H9 (cell line): Measurements from ENCODE around the gene FAM180B. TPM values are rescaled to one million over a fixed set of nuclear protein-coding genes. Genes with fewer than 3 reads are reported as not detected.

Experiments used
- DNase-seq: peaks from one replicate; pipeline ENCODE4 v3.0.0-alpha.2; 2017
- H2AFZ ChIP-seq: one replicate; pipeline ENCODE4 v1.6.1; 2013; ENCODE audit warnings: mild to moderate bottlenecking, low read length, control low read depth, moderate library complexity
- H2AK5ac ChIP-seq: 2 replicates; pipeline ENCODE4 v1.6.1; 2013; ENCODE audit warnings: low read length, control low read depth, mixed read lengths; ENCODE audit not compliant: insufficient read length
- H2BK120ac ChIP-seq: one replicate; pipeline ENCODE4 v1.6.1; 2013; ENCODE audit warnings: low read depth, mild to moderate bottlenecking, low read length, control low read depth, inconsistent platforms; ENCODE audit not compliant: poor library complexity, severe bottlenecking
- H2BK12ac ChIP-seq: 2 replicates; pipeline ENCODE4 v1.6.1; 2013; ENCODE audit warnings: low read length, control low read depth, mixed read lengths, low read depth; ENCODE audit not compliant: insufficient read length
- H2BK15ac ChIP-seq: 2 replicates; pipeline ENCODE4 v1.6.1; 2013; ENCODE audit warnings: low read depth, low read length, control low read depth
- H2BK20ac ChIP-seq: one replicate; pipeline ENCODE4 v1.6.1; 2013; ENCODE audit warnings: low read depth, mild to moderate bottlenecking, low read length, control low read depth, inconsistent platforms; ENCODE audit not compliant: poor library complexity, severe bottlenecking
- H2BK5ac ChIP-seq: 2 replicates; pipeline ENCODE4 v1.6.1; 2013; ENCODE audit warnings: low read length, control low read depth, mixed read lengths; ENCODE audit not compliant: insufficient read length
- H3K14ac ChIP-seq: 2 replicates; pipeline ENCODE4 v1.6.1; 2013; ENCODE audit warnings: low read length, control low read depth; ENCODE audit not compliant: insufficient read depth
- H3K18ac ChIP-seq: 2 replicates; pipeline ENCODE4 v1.6.1; 2013; ENCODE audit warnings: low read depth, mild to moderate bottlenecking, mixed read lengths, low read length, control low read depth; ENCODE audit not compliant: insufficient read length
- H3K23ac ChIP-seq: 2 replicates; pipeline ENCODE4 v1.6.1; 2013; ENCODE audit warnings: low read length, control low read depth, mixed read lengths, low read depth; ENCODE audit not compliant: insufficient read length
- H3K23me2 ChIP-seq: 2 replicates; pipeline ENCODE4 v1.6.1; 2013; ENCODE audit warnings: low read depth, mild to moderate bottlenecking, mixed read lengths, low read length, control low read depth; ENCODE audit not compliant: insufficient read length, poor library complexity, severe bottlenecking
- H3K27ac ChIP-seq: 2 replicates; pipeline ENCODE4 v1.5.1; 2013; ENCODE audit warnings: low read length, control low read depth, mixed read lengths, low read depth; ENCODE audit not compliant: insufficient read length
- H3K27me3 ChIP-seq: 2 replicates; pipeline ENCODE4 v1.6.1; 2013; ENCODE audit warnings: low read length, control low read depth, inconsistent platforms; ENCODE audit not compliant: insufficient read depth
- H3K4ac ChIP-seq: 2 replicates; pipeline ENCODE4 v1.6.1; 2013; ENCODE audit warnings: low read depth, mild to moderate bottlenecking, control low read depth, inconsistent platforms, low read length, moderate library complexity
- H3K4me1 ChIP-seq: 2 replicates; pipeline ENCODE4 v1.6.1; 2013; ENCODE audit warnings: low read length, control low read depth, inconsistent platforms; ENCODE audit not compliant: insufficient read depth
- H3K4me2 ChIP-seq: 2 replicates; pipeline ENCODE4 v1.6.1; 2013; ENCODE audit warnings: low read length, control low read depth, mixed read lengths; ENCODE audit not compliant: insufficient read length, insufficient read depth
- H3K56ac ChIP-seq: 2 replicates; pipeline ENCODE4 v1.6.1; 2013; ENCODE audit warnings: low read depth, mild to moderate bottlenecking, mixed read lengths, low read length, control low read depth; ENCODE audit not compliant: insufficient read length
- H3K79me1 ChIP-seq: 2 replicates; pipeline ENCODE4 v1.6.1; 2013; ENCODE audit warnings: low read depth, mild to moderate bottlenecking, moderate library complexity, low read length, control low read depth, inconsistent platforms; ENCODE audit not compliant: insufficient read depth, poor library complexity, severe bottlenecking
- H3K79me2 ChIP-seq: 2 replicates; pipeline ENCODE4 v1.6.1; 2013; ENCODE audit warnings: low read length, control low read depth, inconsistent platforms; ENCODE audit not compliant: insufficient read depth
- H3K9ac ChIP-seq: 2 replicates; pipeline ENCODE4 v1.6.1; 2013; ENCODE audit warnings: low read length, control low read depth, mixed read lengths; ENCODE audit not compliant: insufficient read length; ENCODE audit errors: extremely low read depth
- H3K9me3 ChIP-seq: one replicate; pipeline ENCODE4 v1.6.1; 2013; ENCODE audit warnings: low read depth, low read length, inconsistent platforms; ENCODE audit not compliant: control insufficient read depth
- H3T11ph ChIP-seq: one replicate; pipeline ENCODE4 v1.6.1; 2013; ENCODE audit warnings: mild to moderate bottlenecking, low read length, control low read depth, inconsistent platforms
- H4K20me1 ChIP-seq: one replicate; pipeline ENCODE4 v1.6.1; 2013; ENCODE audit not compliant: control insufficient read depth, insufficient read length, insufficient read depth
- H4K5ac ChIP-seq: 2 replicates; pipeline ENCODE4 v1.6.1; 2013; ENCODE audit warnings: low read depth, mild to moderate bottlenecking, mixed read lengths, low read length, control low read depth; ENCODE audit not compliant: insufficient read length
- H4K8ac ChIP-seq: replicated peaks from 2 replicates; pipeline ENCODE4 v1.6.1; 2013; ENCODE audit warnings: low read length, control low read depth, mixed read lengths, low read depth; ENCODE audit not compliant: insufficient read length
- H4K91ac ChIP-seq: 2 replicates; pipeline ENCODE4 v1.6.1; 2013; ENCODE audit warnings: low read depth, mild to moderate bottlenecking, moderate library complexity, mixed read lengths, low read length, control low read depth; ENCODE audit not compliant: insufficient read length
- H3K27ac Mint-ChIP-seq, 3 experiments: 2 replicates in 2 of 3; 3 replicates in 1 of 3; pipeline ENCODE4 v1.8.0; 2020 to 2021; ENCODE audit warnings: mixed read lengths in 3 of 3, mild to moderate bottlenecking in 1 of 3, moderate library complexity in 1 of 3
- H3K27me3 Mint-ChIP-seq: 2 replicates; pipeline ENCODE4 v1.8.0; 2021; ENCODE audit warnings: low read depth, mild to moderate bottlenecking, moderate library complexity, mixed read lengths
- H3K36me3 Mint-ChIP-seq, 3 experiments: 2 replicates in 2 of 3; 3 replicates in 1 of 3; pipeline ENCODE4 v1.8.0; 2020 to 2021; ENCODE audit warnings: low read depth in 3 of 3, mixed read lengths in 3 of 3; ENCODE audit not compliant: insufficient read depth in 1 of 3
- H3K4me1 Mint-ChIP-seq, 2 experiments: 2 replicates each; pipeline ENCODE4 v1.8.0; 2020; ENCODE audit warnings: mixed read lengths in 2 of 2
- H3K4me3 Mint-ChIP-seq, 2 experiments: 2 replicates in 1 of 2; 3 replicates in 1 of 2; pipeline ENCODE4 v1.8.0; 2020 to 2021; ENCODE audit warnings: mild to moderate bottlenecking in 2 of 2, mixed read lengths in 2 of 2, moderate library complexity in 1 of 2
- H3K9me3 Mint-ChIP-seq, 2 experiments: 2 replicates in 1 of 2; 3 replicates in 1 of 2; pipeline ENCODE4 v1.8.0; 2020; ENCODE audit warnings: mild to moderate bottlenecking in 2 of 2, mixed read lengths in 2 of 2, moderate library complexity in 1 of 2
- CTCF ChIP-seq: fragments of 200-600 bp; sonication (generic); conservative IDR thresholded peaks from 3 replicates; pipeline ENCODE4 v1.8.0; 2021; ENCODE audit warnings: antibody characterized with exemption, mild to moderate bottlenecking
- WGBS: extraction: QIAGEN DNeasy Blood & Tissue Kit; methylation state at CpG from one replicate; pipeline ENCODE4 v1.1.7; 2013; ENCODE audit warnings: missing lambda C conversion rate, low lambda C conversion rate, mixed read lengths; ENCODE audit not compliant: insufficient read length; ENCODE audit errors: extremely low coverage; 5-methylcytosine and 5-hydroxymethylcytosine counted together
- total RNA-seq: library from RNA; stranded (reverse); gene quantifications from 2 replicates; pipeline ENCODE4 v1.2.1, GENCODE V29; 2021

FAM180B gene
- total RNA-seq, 1 experiment from 2014 or later, result 0.37 TPM

DNA sequence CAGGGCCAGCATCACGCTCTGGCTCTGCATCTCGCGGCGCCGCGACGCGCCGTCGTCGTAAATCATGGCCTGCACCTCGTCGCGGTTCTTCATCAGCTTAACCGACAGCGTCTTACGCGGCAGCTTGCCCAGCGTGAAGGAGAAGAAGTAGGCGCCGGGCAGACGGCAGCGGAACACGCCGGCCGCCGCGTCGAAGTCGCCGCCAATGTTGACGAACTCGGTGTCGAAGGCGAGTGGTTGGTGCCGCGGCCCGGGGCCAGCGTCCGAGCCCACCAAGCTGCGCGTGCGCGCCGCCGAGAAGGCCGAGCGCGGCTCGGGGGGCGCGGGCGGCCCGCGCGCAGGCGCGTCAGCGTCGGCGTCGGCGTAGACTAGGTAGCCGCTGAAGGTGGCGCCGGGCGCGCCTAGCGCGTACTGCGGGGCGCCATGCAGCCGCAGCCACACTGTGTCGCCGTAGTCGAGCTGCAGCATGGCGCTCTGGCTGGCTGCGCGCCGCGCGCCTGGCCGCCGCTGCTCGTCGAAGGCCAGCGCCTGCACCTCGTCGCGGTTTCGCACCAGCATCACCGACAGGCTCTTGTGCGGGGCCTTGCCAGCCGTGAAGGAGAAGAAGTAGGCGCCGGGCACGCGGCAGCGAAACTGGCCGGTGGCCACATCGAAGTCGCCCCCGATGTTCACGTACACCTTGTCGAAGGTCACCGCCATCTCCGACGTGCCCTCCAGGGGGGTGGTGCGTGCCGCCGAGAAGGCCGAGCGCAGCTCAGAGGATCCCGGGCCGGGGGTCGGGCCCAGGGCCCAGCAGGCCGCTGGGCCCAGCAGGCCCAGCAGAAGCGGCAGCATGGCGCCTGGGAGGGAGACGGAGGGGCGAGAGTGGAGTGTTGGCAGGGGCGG is 3.7 kb downstream of the FAM180B start:
- Mint-ChIP-seq H3K4me1 (peaks cover 14 to 22% of the 10 kb centered on the region in 2 experiments), H3K9me3 (no peaks in the 10 kb centered on the region; a peak in 1 of 5 replicates), H3K27ac (no peak overlapping the region), H3K36me3 (peaks cover 0 to 1% (median 0%) of the 10 kb centered on the region in 3 experiments; a peak in 2 of 7 replicates), H3K27me3 (peaks cover 33% of the 10 kb centered on the region), H3K4me3 (no peak overlapping the region)
- Histone ChIP-seq H3K9me3 (no peaks in the 10 kb centered on the region), H2AK5ac (no peak overlapping the region), H3K4me2 (no peak overlapping the region), H4K5ac (no peak overlapping the region), H3K14ac (no peak overlapping the region), H3K23ac (no peak overlapping the region), H3K4ac (no peak overlapping the region), H2BK20ac (no peak overlapping the region), H2BK120ac (no peak overlapping the region), H3K18ac (no peak overlapping the region), H3T11ph (no peak overlapping the region), H3K79me1 (no peaks in the 10 kb centered on the region), H4K20me1 (no peaks in the 10 kb centered on the region), H2BK12ac (no peak overlapping the region), H2BK5ac (no peak overlapping the region), H3K4me1 (no peaks in the 10 kb centered on the region), H4K91ac (no peak overlapping the region), H3K56ac (no peak overlapping the region), H2AFZ (no peak overlapping the region), H3K23me2 (peaks cover 13% of the 10 kb centered on the region), H3K9ac (no peak overlapping the region), H3K27me3 (peaks cover 10% of the 10 kb centered on the region; the same call in 1 of the 2 replicates), H3K79me2 (no peaks in the 10 kb centered on the region), H2BK15ac (no peak overlapping the region), H4K8ac (no peak overlapping the region), H3K27ac (no peak overlapping the region)
- DNase-seq, result peak; percentile 52
- no CpG with 5 or more reads among the region's 122 CpGs for WGBS
- TF ChIP-seq CTCF, result no peak
